Stimulated activated CD8-positive, alpha-beta memory T cell treated with anti-CD3 and anti-CD28 coated beads, Interleukin-7, amount 100 ng/mL, for 4 hours (primary cell): Measurements from ENCODE around the gene ATRX.
"Not testable (repeated sequence)": the region's sequence is repeated elsewhere in the genome, so short reads cannot be mapped to it uniquely, and the experiment has no call there.

Source experiments
- DNase-seq, 2 donors: peaks; one replicate each; pipeline ENCODE4 v3.0.0-alpha.2; 2020; ENCODE audit warnings: low read depth in 2 of 2

ATRX gene, protein sequence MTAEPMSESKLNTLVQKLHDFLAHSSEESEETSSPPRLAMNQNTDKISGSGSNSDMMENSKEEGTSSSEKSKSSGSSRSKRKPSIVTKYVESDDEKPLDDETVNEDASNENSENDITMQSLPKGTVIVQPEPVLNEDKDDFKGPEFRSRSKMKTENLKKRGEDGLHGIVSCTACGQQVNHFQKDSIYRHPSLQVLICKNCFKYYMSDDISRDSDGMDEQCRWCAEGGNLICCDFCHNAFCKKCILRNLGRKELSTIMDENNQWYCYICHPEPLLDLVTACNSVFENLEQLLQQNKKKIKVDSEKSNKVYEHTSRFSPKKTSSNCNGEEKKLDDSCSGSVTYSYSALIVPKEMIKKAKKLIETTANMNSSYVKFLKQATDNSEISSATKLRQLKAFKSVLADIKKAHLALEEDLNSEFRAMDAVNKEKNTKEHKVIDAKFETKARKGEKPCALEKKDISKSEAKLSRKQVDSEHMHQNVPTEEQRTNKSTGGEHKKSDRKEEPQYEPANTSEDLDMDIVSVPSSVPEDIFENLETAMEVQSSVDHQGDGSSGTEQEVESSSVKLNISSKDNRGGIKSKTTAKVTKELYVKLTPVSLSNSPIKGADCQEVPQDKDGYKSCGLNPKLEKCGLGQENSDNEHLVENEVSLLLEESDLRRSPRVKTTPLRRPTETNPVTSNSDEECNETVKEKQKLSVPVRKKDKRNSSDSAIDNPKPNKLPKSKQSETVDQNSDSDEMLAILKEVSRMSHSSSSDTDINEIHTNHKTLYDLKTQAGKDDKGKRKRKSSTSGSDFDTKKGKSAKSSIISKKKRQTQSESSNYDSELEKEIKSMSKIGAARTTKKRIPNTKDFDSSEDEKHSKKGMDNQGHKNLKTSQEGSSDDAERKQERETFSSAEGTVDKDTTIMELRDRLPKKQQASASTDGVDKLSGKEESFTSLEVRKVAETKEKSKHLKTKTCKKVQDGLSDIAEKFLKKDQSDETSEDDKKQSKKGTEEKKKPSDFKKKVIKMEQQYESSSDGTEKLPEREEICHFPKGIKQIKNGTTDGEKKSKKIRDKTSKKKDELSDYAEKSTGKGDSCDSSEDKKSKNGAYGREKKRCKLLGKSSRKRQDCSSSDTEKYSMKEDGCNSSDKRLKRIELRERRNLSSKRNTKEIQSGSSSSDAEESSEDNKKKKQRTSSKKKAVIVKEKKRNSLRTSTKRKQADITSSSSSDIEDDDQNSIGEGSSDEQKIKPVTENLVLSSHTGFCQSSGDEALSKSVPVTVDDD (N-terminal part only)

DNA sequence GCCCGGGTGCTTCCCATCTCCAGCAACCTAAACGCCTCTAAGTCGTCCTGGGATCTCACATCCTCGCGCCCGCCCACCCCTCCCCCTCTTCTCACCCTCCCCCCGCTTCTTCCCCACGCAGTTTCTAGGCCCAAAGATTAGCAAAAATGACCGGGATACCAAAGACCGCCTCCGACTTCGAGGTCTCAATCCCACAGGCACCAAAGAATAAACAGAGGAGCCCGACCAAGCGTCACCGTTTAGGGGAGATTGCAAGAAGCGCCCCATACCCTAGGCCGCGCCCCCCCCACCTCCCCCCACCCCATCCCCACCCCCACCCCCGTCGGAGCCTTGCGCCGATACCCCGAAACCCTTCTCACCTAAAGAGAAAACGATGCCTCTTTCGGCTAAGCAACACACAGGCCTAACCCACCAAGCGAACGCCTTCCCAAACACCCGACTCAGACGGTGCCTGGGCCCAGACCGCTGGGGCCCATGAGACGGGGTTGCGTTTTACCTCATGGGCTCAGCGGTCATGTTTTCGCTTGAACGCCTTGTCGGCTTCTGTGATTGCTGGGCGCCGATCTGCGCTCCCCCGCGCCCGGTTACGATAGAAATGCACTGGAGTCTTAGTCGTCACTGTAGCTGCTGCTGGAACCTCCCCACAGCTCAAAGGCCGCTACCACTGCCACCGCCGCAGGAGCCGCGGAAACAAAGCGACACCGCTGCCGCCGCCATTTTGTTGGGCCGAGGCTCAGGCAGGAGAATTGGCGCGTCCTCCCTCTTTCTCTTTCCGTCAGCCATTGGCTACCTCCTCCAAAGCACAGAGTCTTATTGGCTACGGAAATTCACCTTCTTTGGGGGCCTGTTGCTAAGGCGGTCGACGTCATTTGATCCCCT, at the start of gene ATRX:
Gene ATRX, minus strand, starts transcription at position 731 of the 879 bp plus-strand sequence. Its CDS starts 215 bp downstream, at position 516.
- DNase-seq, result peak; percentile 55 to 61

- not testable (repeated sequence) for DNase-seq
Observed at GRCh38 chrX:77831544-77831943, 45.5 kb upstream of the ATRX start.

- DNase-seq, result not testable (repeated sequence)
Observed at GRCh38 chrX:77821989-77822388, 36.0 kb upstream of the ATRX start.

DNA sequence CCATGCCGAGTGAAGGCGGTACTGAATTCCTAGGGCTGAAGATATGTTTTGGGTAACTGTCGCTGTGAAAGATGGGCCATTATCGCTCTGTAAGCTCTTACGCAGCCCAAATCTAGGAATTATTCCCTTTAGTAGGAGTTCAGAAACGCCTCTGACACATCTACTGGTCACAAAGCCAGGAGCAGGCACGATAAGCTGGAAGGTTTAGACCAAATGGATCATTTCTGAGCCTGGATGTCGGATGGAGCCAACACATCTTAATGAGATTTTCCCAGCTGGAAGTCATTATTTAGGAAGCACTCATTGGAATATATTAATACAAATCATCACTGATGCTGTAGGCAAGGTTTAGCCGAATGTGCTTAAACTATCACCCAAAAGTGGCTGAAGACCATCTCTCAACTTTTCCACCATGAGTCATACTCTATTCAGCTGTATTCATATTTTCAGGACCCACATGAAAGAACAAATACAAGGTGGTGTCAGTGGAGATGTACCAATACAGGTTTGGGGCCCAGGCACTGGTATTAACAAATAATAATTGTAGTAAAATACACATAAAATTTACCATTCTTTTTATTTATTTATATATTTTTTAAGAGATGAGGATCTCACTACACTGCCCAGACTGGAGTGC, 34.2 kb upstream of the ATRX start:
- DNase-seq, result no peak

- no peak for DNase-seq
Observed at GRCh38 chrX:77814210-77814609, 28.2 kb upstream of the ATRX start.

- no peak for DNase-seq
Observed at GRCh38 chrX:77802201-77802600, 16.2 kb upstream of the ATRX start.

DNA sequence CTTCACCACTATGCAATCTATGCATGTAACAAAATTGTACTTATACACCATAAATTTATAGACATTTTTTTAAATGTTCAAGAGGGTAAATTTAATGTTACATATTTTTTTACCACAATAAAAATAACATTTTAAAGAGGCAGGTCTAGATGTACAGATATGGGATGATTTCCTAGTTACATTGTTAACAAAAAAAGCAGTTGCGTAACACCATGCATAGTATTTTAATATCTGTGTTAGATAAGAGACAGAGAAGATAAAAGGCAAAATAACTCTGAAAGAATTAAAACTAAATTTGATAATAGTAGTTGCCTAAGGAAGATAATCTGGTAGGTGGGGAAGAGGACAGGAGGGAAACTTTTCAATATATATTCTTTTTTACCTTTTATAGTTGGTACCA, 9.1 kb upstream of the ATRX start:
- no peak for DNase-seq

DNA sequence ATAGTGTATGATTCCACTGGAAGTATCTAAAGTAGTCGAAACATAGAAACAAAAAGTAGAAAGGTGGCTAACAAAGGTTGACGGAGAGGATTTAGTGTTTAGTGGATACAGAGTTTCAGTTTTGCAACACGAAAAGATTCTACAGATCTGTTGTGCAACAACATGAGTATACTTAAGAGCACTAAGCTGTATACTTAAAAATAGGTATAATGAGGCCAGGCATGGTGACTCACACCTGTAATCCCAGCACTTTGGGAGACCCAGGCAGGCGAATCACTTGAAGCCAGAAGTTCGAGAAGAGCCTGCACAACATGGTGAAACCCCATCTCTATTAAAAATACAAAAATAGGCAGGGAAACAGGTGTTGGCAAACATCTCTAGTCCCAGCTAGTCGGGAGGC, 7.9 kb upstream of the ATRX start:
- no peak for DNase-seq

- no peak for DNase-seq
Observed at GRCh38 chrX:77788050-77788449, 2.0 kb upstream of the ATRX start.

DNA sequence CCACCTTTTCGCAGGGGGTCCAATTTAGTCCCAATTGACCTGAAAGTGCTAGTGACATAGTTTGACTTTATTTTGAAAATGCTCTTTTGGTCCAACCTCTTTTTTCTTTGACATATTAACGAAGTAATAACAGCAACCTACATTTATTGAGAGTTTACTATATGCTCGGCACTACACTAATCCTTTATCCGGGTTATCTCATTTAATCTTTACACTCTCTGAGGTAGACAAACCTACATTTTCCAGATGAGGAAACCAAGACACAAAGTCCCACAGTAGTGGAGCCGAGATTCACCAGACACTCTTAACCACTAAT, 307 bp upstream of the ATRX start:
- DNase-seq, result no peak

DNA sequence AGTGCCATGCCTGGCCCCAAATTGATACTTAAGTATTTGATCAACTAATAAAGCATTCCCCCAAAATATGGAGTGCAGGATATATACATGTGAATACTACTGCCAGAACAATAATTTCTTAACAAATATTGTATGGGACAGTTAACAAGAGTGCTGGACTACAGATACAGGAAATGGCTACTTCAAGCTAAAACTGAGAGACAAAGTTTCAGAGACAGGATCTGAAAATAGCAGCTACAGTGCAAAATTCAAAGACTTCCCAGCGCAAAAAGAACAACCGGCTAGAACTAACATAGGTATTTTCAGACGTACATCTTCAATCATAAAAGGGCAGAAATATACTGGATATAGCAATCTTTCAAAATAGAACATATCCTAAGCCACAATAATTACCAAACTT, 6.3 kb downstream of the ATRX start:
- no peak for DNase-seq

- DNase-seq, result no peak
Observed at GRCh38 chrX:77776659-77777058, 9.4 kb downstream of the ATRX start.

DNA sequence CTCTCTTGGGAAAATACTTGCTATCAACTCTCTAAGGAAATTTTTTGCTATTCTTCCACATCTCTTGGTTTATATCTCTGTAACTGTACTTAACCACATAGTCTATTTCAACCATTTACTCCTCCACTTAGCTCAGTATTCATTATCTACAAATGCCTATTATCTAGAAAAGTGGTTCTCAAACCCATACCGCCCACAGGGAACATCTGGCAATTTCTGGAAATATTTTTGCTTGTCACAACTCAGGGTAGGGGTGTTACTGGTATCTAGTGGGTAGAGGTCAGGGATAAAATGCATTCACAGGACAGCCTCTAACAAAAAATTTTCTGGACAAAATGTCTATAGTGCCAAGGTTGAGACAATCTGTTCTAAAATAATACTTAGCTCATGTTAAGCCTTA, 14.4 kb downstream of the ATRX start:
- DNase-seq, result no peak

DNA sequence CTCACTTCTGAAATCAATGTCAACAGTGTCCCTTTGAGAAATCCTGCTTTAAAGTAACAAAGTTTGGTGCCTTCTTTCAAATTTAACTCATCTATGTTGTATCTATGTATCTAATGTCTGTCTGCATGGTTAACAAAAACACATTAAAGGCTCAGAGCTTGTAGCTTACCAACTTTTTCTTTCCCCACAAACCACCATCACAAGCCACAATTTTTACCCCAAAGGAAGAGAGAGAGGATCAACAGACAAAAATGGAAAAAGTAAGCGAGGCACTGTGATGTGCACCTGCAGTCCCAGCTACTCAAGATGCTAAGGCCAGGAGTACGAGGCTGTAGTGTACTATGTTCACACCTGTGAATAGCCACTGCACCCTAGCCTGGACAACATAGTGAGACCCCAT, 17.2 kb downstream of the ATRX start:
- DNase-seq, result no peak

DNA sequence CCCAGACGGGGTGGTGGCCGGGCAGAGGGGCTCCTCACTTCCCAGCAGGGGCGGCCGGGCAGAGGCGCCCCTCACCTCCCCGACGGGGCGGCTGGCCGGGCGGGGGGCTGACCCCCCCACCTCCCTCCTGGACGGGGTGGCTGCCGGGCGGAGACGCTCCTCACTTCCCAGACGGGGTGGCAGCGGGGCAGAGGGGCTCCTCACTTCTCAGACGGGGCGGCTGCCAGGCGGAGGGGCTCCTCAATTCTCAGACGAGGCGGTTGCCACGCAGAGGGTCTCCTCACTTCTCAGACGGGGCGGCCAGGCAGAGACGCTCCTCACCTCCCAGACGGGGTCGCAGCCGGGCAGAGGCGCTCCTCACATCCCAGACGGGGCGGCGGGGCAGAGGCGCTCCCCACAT, 19.8 kb downstream of the ATRX start:
- DNase-seq, result not testable (repeated sequence)

- DNase-seq, result no peak
Observed at GRCh38 chrX:77755561-77755960, 30.5 kb downstream of the ATRX start.

DNA sequence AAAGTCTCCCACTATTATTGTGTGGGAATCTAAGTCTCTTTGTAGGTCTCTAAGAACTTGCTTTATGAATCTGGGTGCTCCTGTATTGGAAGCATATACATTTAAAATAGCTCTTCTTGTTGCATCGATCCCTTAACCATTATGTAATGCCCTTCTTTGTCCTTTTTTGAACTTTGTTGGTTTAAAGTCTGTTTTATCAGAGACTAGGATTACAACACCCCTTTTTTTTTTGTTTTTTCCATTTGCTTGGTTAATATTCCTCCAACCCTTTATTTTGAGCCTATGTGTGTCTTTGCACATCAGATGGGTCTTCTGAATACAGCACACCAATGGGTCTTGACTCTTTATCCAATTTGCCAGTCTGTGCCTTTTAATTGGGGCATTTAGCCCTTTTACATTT, 32.1 kb downstream of the ATRX start:
- not testable (repeated sequence) for DNase-seq

- DNase-seq, result no peak
Observed at GRCh38 chrX:77749695-77750094, 36.3 kb downstream of the ATRX start.

DNA sequence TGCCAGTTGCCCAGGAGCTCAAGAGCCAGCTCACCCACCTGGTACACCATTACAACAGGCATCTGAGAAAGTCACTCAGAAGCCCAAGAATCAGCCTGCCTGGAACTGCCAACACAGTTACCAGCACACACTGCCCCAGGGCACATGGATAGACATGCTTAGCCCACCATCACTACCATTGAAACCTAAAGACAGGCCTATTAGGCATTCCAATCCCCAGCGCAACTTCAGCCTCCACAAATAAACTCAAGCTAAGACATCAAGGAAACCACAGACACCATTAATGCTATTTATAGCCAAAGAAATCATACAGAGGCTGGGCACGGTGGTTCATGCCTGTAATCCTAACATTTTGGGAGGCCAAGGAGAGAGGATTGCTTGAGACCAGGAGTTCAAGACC, 42.3 kb downstream of the ATRX start:
- DNase-seq, result no peak

DNA sequence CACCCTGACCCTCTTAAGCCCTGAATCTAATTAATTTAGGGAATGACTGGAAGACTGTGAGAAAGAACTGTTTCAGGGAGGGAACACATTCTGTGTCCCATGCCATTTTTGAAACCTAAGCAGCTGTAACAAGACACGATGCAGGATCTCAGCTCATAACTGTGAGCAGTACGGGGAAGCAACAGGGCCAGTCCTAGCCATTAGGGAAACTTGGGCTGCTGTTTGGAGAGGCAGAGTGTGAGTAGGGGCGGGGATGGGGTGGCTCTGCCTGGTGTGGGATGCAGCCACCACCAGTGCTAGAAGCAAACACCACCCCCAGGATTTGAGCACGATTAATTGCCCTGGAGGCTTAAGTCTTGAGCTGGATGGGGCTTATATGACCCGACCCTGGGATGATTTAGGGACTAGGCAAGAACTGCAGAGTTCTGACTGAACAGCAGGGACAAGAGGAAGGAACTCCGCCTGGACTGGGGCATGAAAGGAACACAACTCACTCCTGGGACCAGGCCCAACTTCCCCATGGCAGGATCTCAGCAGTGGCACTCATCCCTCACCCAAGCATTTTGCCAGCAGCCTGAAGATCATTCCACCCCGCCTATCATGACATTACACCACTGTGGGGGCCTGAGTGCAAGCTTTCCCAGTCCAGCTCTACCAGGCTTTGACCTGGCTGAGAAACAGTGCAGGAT, 43.1 kb downstream of the ATRX start:
- DNase-seq, result no peak
